HG03575 (cell line): Measurements from ENCODE around the gene IKZF1.

ENCODE experiments used
- ATAC-seq: cut with Tn5 transposase; IDR thresholded peaks from one replicate; pipeline ENCODE4 v1.9.1; 2021; ENCODE audit not compliant: unreplicated experiment, insufficient number of reproducible peaks, low FRiP score; ENCODE audit errors: extremely low read depth

IKZF1 gene

DNA sequence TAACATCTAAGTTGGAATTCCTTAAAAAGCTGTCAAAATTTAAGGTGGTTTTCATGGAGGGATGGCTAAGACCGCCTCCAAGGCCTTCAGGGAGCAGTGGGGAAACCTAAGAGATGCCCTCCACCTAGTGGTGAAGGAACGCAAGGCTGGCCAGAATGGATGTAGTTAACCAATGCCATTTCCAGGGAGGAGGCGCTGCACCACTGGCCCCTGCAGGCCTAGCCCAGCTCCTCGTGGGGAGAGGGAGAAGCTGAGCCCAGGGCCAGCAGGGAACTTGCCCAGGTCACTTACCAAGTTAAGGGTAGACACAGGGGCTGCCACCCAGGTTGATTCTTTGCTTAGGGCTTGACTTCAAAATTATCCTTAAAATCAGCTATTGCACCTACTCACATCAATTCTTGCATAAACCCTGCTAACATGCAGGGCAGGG is 113.6 kb downstream of the IKZF1 start:
- peak; percentile 69 for ATAC-seq

DNA sequence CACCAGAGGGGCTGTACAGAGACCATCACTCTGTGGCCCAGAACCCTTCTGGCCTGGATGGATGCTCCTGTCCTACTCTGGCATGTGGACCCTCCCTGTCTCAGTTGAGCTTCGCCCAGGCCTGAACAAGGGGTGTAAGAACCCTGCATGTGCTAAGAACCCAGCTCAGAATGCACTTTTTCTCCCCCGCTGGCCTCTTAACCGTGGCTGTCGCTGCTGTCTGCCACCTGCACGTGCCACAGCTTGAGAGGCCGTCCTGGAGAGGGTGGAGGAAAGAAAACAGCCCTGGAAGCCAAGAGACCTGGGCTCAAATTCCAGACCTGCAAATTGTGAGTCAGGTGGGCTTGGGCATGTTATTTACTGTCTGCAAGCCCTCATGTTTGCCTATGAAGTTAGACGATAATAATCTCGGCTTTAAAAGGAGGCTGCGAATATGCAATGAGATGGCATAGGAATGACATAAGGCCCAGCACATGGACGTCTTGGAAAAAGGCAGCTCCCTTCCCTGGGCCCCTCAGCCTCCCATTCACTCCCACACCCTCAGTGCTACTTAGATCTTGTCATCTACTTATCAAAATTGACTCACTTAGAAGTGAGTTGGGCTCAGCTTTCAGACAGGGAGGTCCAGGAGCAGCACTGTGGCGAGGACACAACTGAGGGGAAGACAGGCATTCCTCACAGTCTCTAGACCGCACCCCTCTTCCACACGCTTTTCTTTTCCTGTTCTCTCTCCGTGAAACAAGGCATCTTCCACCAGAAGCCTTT is 114.2 kb downstream of the IKZF1 start:
- no peak for ATAC-seq

DNA sequence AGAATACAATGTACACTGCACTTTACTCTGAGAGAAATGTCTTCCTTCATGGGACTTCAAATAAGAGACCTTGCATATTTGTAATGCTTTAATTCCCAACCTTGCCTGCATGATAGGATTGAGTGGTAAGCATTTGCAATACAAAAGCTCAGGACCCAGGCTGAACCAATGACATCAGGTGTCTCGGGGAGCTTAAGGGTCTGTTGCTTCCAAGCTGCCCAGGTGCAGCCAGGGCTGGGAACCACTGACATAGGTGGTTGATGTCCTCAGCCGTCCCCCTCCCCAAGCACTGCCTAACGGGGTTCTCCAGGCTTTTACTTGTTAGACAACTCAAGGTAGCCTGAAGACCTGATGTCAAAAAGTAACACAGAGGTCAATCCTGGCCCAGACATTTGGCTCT is 116.5 kb downstream of the IKZF1 start:
- ATAC-seq, result no peak

DNA sequence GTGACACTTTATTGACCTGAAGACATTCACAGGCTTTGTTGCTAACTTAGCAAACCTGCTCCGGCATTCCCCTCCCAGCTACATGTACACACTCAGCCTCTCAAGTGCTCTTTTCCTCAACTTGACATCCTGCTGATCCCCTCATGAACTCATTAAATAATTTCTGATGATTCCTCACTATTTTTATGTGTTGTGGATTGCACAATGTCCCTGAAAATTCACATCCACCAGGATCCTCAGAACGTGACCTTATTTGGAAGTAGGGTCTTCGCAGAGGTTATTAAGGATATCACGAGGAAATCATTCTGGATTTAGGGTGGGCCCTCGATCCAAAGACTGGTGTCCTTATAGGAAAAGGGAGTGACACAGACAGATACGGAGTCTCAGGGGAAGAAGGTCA is 118.3 kb downstream of the IKZF1 start:
- no peak for ATAC-seq

DNA sequence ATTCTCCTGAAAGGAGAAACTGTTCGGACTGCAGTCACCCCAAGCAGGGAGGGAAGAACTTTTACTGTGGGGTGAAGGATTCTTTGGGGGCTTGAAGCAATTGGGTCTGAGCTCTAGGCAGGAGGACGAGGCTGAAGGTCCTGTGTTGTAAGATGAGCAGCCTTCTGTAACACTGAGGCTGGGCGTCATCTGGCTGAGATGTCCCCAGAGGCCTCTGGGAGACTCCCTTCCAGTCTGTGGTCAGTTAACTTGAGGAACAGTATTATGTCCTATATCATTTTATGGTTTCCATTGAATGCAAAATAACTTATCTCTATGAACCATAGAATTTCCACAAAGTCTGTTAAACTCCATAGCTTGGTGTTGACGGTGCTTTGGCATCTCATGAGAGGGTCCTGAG is 119.3 kb downstream of the IKZF1 start:
- ATAC-seq, result no peak

GRCh38 chr7:50425318-50425717 is 120.8 kb downstream of the IKZF1 start:
- no peak for ATAC-seq

- ATAC-seq, result no peak
These were observed 121.9 kb downstream of the IKZF1 start for GRCh38 chr7:50426280-50427045.

DNA sequence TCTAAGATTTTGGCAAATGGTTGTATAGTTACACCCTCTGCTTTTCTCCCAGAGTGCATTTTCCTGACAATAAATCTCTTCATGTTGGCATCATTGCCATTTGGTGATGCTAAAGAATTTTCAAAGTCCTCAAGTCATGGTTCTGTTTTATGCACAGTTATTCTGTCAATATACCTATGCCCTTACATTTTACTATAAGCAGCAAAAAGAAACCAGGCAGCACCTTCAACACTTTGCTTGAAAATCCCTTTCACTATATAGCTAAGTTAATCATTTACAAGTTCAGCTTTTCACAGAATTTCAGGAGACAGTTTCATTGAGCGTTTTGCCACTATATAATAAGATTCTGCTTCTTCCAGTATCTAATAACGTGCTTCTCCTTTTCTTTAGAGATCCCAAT is 123.0 kb downstream of the IKZF1 start:
- ATAC-seq, result no peak

DNA sequence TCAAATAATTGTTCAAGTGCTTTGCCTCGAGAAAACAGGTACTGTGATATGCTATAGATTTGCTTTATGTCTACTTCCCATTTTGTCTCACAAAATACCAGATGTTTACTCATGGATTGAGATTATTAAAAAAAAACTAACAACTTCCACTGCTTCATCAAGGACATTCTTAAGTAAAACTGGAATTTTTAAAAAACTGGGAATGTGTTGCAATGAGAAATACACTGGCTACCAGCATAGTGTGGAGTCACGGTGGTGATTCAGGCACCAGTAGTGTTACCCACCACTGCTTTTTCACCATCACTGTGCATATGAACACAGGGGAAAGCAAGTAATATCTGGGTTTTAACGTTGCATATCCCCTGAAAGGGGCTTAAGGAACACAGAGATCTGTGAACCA is 124.4 kb downstream of the IKZF1 start:
- ATAC-seq, result no peak

GRCh38 chr7:50431316-50431715 is 126.8 kb downstream of the IKZF1 start:
- no peak for ATAC-seq

DNA sequence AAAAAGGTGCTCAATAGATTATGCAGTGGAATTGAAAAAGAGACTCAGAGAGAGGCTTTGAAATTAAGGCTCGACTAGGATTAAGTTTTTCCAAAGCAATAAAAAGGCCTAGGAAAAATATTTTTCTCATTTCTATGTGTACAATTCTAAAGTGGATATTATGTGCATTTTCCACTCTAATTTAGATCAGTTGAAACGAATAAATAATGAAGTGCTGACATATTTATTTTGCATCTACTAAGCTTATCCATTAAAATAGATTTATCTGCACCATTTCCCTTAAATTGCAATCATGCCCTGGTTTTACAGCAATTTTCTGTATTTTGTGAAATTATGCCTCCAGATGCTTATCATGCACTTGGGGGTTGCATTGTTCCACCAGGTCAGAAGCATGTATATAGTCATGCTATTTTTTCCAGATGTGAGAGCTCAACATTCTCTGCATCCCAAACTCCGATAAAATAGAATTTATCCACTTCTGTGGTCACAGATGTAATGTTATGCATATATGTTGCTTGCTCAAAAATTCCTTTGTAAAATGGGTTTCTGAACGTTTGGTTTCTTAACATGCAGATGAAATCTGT is 127.3 kb downstream of the IKZF1 start:
- no peak for ATAC-seq

DNA sequence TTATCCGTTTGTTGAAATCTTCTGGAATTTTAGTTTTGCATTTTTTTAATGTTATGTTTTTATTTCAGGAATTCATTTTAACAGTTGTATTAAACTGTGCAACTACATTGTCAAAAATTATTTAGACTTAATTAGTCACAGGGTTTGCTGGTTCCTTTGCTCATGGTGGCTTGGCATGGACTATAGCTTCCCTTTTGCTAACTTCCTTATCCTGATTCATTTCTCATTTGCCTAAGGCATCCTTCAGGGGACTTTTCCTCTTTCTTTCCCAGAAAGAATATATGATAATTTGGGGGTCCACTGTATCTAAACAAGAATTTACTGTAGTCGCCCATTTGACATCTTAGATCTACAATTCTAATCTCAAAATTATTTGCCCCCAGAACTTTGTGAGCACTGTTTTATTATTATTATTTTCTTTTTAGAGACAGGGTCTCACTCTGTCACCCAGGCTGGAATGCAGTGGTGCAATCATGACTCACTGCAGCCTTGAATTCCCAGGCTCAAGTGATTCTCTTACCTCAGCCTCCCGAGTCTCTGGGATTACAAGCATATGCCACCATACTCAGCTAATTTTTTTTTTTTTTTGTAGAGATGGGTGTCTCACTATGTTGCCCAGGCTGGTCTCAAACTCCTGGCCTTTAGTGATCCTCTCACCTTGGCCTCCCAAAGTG is 131.8 kb downstream of the IKZF1 start:
- no peak for ATAC-seq

GRCh38 chr7:50446542-50446960 is 142.0 kb downstream of the IKZF1 start:
- peak; percentile 27 for ATAC-seq

GRCh38 chr7:50448823-50449222 is 144.3 kb downstream of the IKZF1 start:
- peak; percentile 42 for ATAC-seq

GRCh38 chr7:50449501-50449880 is 145.0 kb downstream of the IKZF1 start:
- no peak for ATAC-seq

DNA sequence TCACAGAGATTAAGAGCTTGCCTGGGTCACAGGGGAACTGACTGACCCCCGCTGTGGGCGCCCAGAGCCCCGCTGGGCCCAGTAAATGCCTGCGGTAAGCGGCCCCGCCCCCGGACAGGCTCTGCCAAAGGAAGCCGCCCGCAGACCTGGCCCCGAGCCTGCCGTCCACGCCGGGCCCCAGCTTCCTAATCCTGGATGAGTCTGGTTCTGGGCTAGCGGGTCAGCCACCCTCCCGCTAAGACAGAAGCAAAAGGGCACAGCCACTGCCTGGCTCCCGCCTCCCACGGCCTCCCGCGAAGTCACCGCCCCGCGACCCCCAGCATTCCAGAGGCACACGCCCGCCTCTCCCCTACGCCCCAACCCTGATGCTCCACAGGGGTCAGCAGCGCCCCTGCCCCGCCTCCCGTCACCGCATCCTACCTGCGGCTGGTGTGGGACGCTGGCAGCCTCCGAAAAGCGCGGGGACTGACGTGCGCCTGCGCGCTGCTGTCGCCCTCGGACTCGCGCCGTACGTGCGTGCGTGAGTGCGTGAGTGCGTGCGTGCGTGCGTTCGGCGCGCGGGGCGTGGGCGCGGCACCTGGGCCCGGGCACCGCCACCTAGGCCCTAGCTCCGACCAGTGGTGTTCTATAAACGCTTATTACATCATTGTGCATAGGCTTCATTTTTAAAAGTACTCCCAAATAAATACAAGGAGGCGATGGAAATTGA is 145.5 kb downstream of the IKZF1 start, which contains the start of gene FIGNL1:
Gene FIGNL1, minus strand, starts transcription at position 470 of the 709 bp plus-strand sequence. CDS start 3,063 bp downstream, outside the sequence.
- ATAC-seq, result peak; percentile 28

GRCh38 chr7:50450590-50451032 is 146.1 kb downstream of the IKZF1 start:
- ATAC-seq, result peak; percentile 2
